ENCODE results near the gene STPG3.
"Not testable (repeated sequence)": the region's sequence is repeated elsewhere in the genome, so short reads cannot be mapped to it uniquely, and the experiment has no call there.

STPG3 gene

GRCh38 chr9:137253717-137254623 lies 2.9 kb downstream of the STPG3 start:
- H3K4me3 ChIP-seq (ENCODE audit: low read length): peak overlapping the region; percentile 78
- no peak for DNase-seq (ENCODE audit: low read depth)
- TF ChIP-seq CTCF (conservative IDR thresholded peaks at IDR 0.05; ENCODE audit: low read length): no peak

DNA sequence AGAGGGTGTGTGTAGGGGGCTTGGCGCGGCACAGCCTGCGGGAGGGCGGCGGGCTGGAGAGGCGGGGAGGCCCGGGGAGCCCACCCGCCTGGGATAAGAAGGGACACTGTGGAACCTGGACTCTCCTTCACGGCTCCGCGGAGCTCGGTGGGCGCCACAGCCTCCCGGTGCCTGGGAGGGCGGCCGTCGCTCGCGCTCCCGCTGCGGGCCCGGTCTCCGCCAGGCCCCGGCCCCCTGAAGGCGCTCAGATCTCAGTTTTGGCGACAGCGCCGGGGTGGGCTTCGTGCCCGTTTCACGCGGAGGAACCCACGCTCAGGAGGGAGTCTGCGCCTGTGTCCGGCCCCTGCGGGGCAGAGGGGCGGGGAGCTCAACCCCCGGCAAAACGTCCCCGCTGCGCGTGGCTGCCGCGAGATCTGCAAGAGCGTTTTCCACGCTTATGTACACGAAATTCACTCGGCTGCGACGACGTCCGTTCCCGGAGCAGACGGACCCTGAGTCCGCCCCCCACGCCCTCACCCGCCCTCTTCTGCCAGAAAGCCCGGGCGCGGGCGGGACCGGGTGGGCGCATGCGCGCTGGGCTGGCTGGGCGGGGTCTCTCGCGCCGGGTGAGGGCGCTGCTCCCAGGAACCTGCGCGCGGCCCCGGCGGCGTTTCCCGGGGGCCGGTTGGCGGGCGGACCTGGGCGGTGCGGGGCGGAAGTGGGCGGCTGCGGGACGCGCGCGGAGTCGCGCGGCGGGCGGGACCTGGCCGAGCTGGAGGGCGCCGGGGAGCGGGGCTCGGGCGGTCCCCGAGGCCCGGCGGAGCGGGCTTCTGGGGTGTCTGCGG lies 3.8 kb downstream of the STPG3 start, which contains the start of gene NELFB:
NELFB (plus strand) TSS at position 704 of the 824 bp plus-strand sequence.
- peak within 1 kb of the TSS; percentile 91 for H3K4me3 ChIP-seq (ENCODE audit: low read length)
- DNase-seq (ENCODE audit: low read depth): peak; percentile 84
- TF ChIP-seq CTCF (conservative IDR thresholded peaks at IDR 0.05; ENCODE audit: low read length): no peak

- H3K4me3 ChIP-seq (ENCODE audit: low read length): peak overlapping the region; percentile 91
- no peak for TF ChIP-seq CTCF (conservative IDR thresholded peaks at IDR 0.05; ENCODE audit: low read length)
- peak; percentile 24 for DNase-seq (ENCODE audit: low read depth)
Measured at GRCh38 chr9:137255448-137256114, 4.5 kb downstream of the STPG3 start.

- TF ChIP-seq CTCF (conservative IDR thresholded peaks at IDR 0.05; ENCODE audit: low read length): no peak
- no peak for DNase-seq (ENCODE audit: low read depth)
- H3K4me3 ChIP-seq (ENCODE audit: low read length): peak overlapping the region; percentile 91
Measured at GRCh38 chr9:137256362-137256761, 5.3 kb downstream of the STPG3 start.

DNA sequence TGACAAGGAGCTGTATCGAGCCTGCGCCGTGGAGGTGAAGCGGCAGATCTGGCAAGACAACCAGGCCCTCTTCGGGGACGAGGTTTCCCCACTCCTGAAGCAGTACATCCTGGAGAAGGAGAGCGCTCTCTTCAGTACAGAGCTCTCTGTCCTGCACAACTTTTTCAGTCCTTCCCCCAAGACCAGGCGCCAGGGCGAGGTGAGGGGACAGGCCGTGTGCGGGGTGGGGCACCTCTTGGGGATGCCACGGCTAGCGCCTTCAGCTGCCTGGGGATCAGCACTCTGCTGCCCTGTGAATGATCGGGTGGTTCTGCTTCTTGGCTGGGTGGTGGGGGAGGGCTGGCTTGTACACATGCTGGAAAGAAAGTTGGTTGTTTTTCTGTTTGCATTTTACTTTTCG lies 5.8 kb downstream of the STPG3 start:
- peak overlapping the region; percentile 91; the same call in 1 of the 2 replicates for H3K4me3 ChIP-seq (ENCODE audit: low read length)
- no peak for TF ChIP-seq CTCF (conservative IDR thresholded peaks at IDR 0.05; ENCODE audit: low read length)
- no peak for DNase-seq (ENCODE audit: low read depth)

- H3K4me3 ChIP-seq (ENCODE audit: low read length): not testable (repeated sequence)
- peak; percentile 49 for DNase-seq (ENCODE audit: low read depth)
- peak; percentile 42 for TF ChIP-seq CTCF (conservative IDR thresholded peaks at IDR 0.05; ENCODE audit: low read length)
Measured at GRCh38 chr9:137262173-137262908, 11.3 kb downstream of the STPG3 start.

All from AG10803 (cell line).